Uterus (tissue), 2 donors: ENCODE data around the gene GTF2H2C.
"Not testable (repeated sequence)": the region's sequence is repeated elsewhere in the genome, so short reads cannot be mapped to it uniquely, and the experiment has no call there.

Experiments
- POLR2A ChIP-seq, 2 donors: fragments of 450-650 bp; IDR thresholded peaks; one replicate each; pipeline ENCODE4 v1.6.1; 2016; ENCODE audit warnings: antibody characterized with exemption in 2 of 2, mild to moderate bottlenecking in 1 of 2, moderate library complexity in 1 of 2
- TF ChIP-seq, protein P1 (sequence below), 4 experiments: fragments of 200-600 bp in 2 of 4; fragments of 450-650 bp in 2 of 4; sonication (generic) in 2 of 4; IDR thresholded peaks; one replicate each; pipeline ENCODE4 v1.5.1; 2016 to 2019; ENCODE audit warnings: antibody characterized with exemption in 4 of 4, mild to moderate bottlenecking in 2 of 4, moderate library complexity in 1 of 4

DNA sequence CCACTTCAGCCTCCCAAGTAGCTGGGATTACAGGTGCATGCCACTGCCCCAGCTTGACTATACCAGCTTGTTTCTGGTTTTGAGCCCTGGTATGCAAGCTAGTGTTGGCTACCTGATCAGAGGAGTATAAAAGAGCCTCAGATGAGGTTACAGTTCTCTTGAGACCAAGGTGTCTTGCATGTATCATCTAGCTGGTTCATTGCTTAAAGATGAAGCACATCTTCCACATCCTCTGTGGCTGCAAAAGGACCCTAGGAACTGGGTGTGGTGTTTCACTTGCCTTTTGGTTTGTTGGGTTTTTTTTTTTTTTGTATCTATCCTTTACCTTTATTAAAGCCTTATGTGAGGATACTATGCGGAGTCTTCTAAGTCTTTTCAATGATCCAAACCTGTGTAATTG lies 47.8 kb downstream of the GTF2H2C start:
- not testable (repeated sequence) for TF ChIP-seq POLR2A (IDR thresholded peaks at IDR 0.05)
- TF ChIP-seq, protein P1, sequence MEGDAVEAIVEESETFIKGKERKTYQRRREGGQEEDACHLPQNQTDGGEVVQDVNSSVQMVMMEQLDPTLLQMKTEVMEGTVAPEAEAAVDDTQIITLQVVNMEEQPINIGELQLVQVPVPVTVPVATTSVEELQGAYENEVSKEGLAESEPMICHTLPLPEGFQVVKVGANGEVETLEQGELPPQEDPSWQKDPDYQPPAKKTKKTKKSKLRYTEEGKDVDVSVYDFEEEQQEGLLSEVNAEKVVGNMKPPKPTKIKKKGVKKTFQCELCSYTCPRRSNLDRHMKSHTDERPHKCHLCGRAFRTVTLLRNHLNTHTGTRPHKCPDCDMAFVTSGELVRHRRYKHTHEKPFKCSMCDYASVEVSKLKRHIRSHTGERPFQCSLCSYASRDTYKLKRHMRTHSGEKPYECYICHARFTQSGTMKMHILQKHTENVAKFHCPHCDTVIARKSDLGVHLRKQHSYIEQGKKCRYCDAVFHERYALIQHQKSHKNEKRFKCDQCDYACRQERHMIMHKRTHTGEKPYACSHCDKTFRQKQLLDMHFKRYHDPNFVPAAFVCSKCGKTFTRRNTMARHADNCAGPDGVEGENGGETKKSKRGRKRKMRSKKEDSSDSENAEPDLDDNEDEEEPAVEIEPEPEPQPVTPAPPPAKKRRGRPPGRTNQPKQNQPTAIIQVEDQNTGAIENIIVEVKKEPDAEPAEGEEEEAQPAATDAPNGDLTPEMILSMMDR (IDR thresholded peaks at IDR 0.05): not testable (repeated sequence)
